Astrocyte (in vitro differentiated cells and primary cell): ENCODE data around the gene CEACAM16. TPM values are rescaled to one million over a fixed set of nuclear protein-coding genes. Genes with fewer than 3 reads are reported as not detected.

Experiments used
- DNase-seq: peaks from one replicate; pipeline ENCODE4 v3.0.0-alpha.2; 2010; ENCODE audit warnings: low read depth
- FAIRE-seq: peaks from 2 replicates; lab custom pipeline; 2011; peaks lifted over from hg19 to GRCh38; lab: Jason Lieb, UNC
- H2AFZ ChIP-seq: 2 replicates; pipeline ENCODE4 v1.6.0; 2012; ENCODE audit warnings: low read depth, low read length, inconsistent platforms
- H3K27ac ChIP-seq: 2 replicates; pipeline ENCODE4 v1.5.1; 2011; ENCODE audit warnings: low read depth, low read length, inconsistent platforms
- H3K27me3 ChIP-seq: 2 replicates; pipeline ENCODE4 v1.6.0; 2011; ENCODE audit warnings: low read length, inconsistent platforms; ENCODE audit not compliant: insufficient read depth
- H3K36me3 ChIP-seq: 2 replicates; pipeline ENCODE4 v1.5.1; 2011; ENCODE audit warnings: low read length, inconsistent platforms; ENCODE audit not compliant: insufficient read depth
- H3K4me1 ChIP-seq: 2 replicates; pipeline ENCODE4 v1.5.1; 2011; ENCODE audit warnings: low read length, inconsistent platforms; ENCODE audit not compliant: insufficient read depth
- H3K4me2 ChIP-seq: 2 replicates; pipeline ENCODE4 v1.6.0; 2012; ENCODE audit warnings: low read length, inconsistent platforms
- H3K4me3 ChIP-seq: 2 replicates; pipeline ENCODE4 v1.5.1; 2011; ENCODE audit warnings: low read depth, mild to moderate bottlenecking, low read length, inconsistent platforms; ENCODE audit not compliant: insufficient read depth
- H3K79me2 ChIP-seq: 2 replicates; pipeline ENCODE4 v1.6.0; 2012; ENCODE audit warnings: mild to moderate bottlenecking, low read length, inconsistent platforms; ENCODE audit not compliant: insufficient read depth
- H3K9ac ChIP-seq: 2 replicates; pipeline ENCODE4 v1.6.0; 2012; ENCODE audit warnings: mild to moderate bottlenecking, low read length, inconsistent platforms
- H3K9me3 ChIP-seq: 2 replicates; pipeline ENCODE4 v1.5.1; 2012; ENCODE audit warnings: low read depth, mild to moderate bottlenecking, low read length, inconsistent platforms; ENCODE audit not compliant: insufficient read depth
- H4K20me1 ChIP-seq: 2 replicates; pipeline ENCODE4 v1.6.0; 2012; ENCODE audit warnings: low read length, inconsistent platforms; ENCODE audit not compliant: insufficient read depth
- H3K27ac Mint-ChIP-seq: one replicate; pipeline ENCODE4 v1.8.0; 2021; ENCODE audit warnings: mild to moderate bottlenecking, mixed read lengths; ENCODE audit not compliant: unreplicated experiment
- H3K27me3 Mint-ChIP-seq: one replicate; pipeline ENCODE4 v1.8.0; 2021; ENCODE audit warnings: low read depth, mixed read lengths; ENCODE audit not compliant: unreplicated experiment
- H3K36me3 Mint-ChIP-seq: one replicate; pipeline ENCODE4 v1.8.0; 2021; ENCODE audit warnings: low read depth, mixed read lengths; ENCODE audit not compliant: unreplicated experiment
- H3K4me1 Mint-ChIP-seq: one replicate; pipeline ENCODE4 v1.8.0; 2021; ENCODE audit warnings: low read depth, mixed read lengths; ENCODE audit not compliant: unreplicated experiment
- H3K4me3 Mint-ChIP-seq: one replicate; pipeline ENCODE4 v1.8.0; 2021; ENCODE audit warnings: mild to moderate bottlenecking, moderate library complexity, mixed read lengths; ENCODE audit not compliant: unreplicated experiment
- H3K9me3 Mint-ChIP-seq: one replicate; pipeline ENCODE4 v1.8.0; 2021; ENCODE audit warnings: mild to moderate bottlenecking, mixed read lengths; ENCODE audit not compliant: unreplicated experiment
- CTCF ChIP-seq: IDR thresholded peaks from 2 replicates; pipeline ENCODE4 v1.5.1; 2011; ENCODE audit warnings: low read depth, mild to moderate bottlenecking, inconsistent platforms, low read length, moderate library complexity; ENCODE audit not compliant: insufficient read depth
- EZH2 ChIP-seq: IDR thresholded peaks from 2 replicates; pipeline ENCODE4 v1.6.1; 2012; ENCODE audit warnings: mild to moderate bottlenecking, low read length, inconsistent platforms; ENCODE audit not compliant: insufficient read depth
- total RNA-seq: library from RNA; stranded (reverse); gene quantifications from 2 replicates; pipeline ENCODE4 v1.2.1, GENCODE V29; 2021

The CEACAM16 gene
- total RNA-seq, 1 donor from 2014 or later: 0.14 TPM

GRCh38 chr19:44725684-44726083, 26.7 kb downstream of the CEACAM16 start:
- H3K4me2 ChIP-seq: no peak overlapping the region
- H3K36me3 ChIP-seq: no peaks in the 10 kb centered on the region
- Mint-ChIP-seq H3K27me3 (peaks cover 11% of the 10 kb centered on the region), H3K9me3 (peaks cover 3% of the 10 kb centered on the region), H3K4me3 (no peak overlapping the region), H3K36me3 (no peaks in the 10 kb centered on the region), H3K27ac (no peak overlapping the region), H3K4me1 (peaks cover 13% of the 10 kb centered on the region)
- H2AFZ ChIP-seq: no peak overlapping the region
- no peaks in the 10 kb centered on the region for H3K79me2 ChIP-seq
- H3K27ac ChIP-seq: no peak overlapping the region
- peaks cover 18% of the 10 kb centered on the region for H3K4me1 ChIP-seq
- H3K9me3 ChIP-seq: no peaks in the 10 kb centered on the region
- H3K9ac ChIP-seq: no peak overlapping the region
- TF ChIP-seq CTCF: no peak
- no peak for TF ChIP-seq EZH2
- no peaks in the 10 kb centered on the region for H4K20me1 ChIP-seq
- H3K27me3 ChIP-seq: no peaks in the 10 kb centered on the region
- DNase-seq (no peak), FAIRE-seq (no peak)
- H3K4me3 ChIP-seq: no peak overlapping the region

GRCh38 chr19:44726465-44726864, 27.5 kb downstream of the CEACAM16 start:
- Histone ChIP-seq H3K79me2 (no peaks in the 10 kb centered on the region), H3K4me2 (no peak overlapping the region), H2AFZ (no peak overlapping the region), H4K20me1 (no peaks in the 10 kb centered on the region), H3K36me3 (no peaks in the 10 kb centered on the region), H3K27ac (no peak overlapping the region), H3K27me3 (no peaks in the 10 kb centered on the region), H3K4me1 (peaks cover 18% of the 10 kb centered on the region), H3K9ac (no peak overlapping the region), H3K4me3 (no peak overlapping the region), H3K9me3 (no peaks in the 10 kb centered on the region)
- H3K4me3 Mint-ChIP-seq: no peak overlapping the region
- H3K27me3 Mint-ChIP-seq: peaks cover 11% of the 10 kb centered on the region
- H3K27ac Mint-ChIP-seq: no peak overlapping the region
- H3K9me3 Mint-ChIP-seq: peaks cover 3% of the 10 kb centered on the region
- TF ChIP-seq EZH2 (no peak), CTCF (no peak)
- FAIRE-seq (no peak), DNase-seq (no peak)
- no peaks in the 10 kb centered on the region for H3K36me3 Mint-ChIP-seq
- peaks cover 13% of the 10 kb centered on the region for H3K4me1 Mint-ChIP-seq

GRCh38 chr19:44728178-44728577, 29.2 kb downstream of the CEACAM16 start:
- Mint-ChIP-seq H3K27ac (no peak overlapping the region), H3K9me3 (peaks cover 3% of the 10 kb centered on the region), H3K4me3 (no peak overlapping the region), H3K4me1 (peaks cover 10% of the 10 kb centered on the region), H3K36me3 (no peaks in the 10 kb centered on the region), H3K27me3 (peaks cover 14% of the 10 kb centered on the region)
- Histone ChIP-seq H3K27me3 (no peaks in the 10 kb centered on the region), H3K4me3 (no peak overlapping the region), H3K79me2 (no peaks in the 10 kb centered on the region), H2AFZ (no peak overlapping the region), H3K27ac (no peak overlapping the region), H4K20me1 (no peaks in the 10 kb centered on the region), H3K4me2 (no peak overlapping the region), H3K36me3 (no peaks in the 10 kb centered on the region), H3K4me1 (peaks cover 14% of the 10 kb centered on the region), H3K9me3 (no peaks in the 10 kb centered on the region), H3K9ac (no peak overlapping the region)
- DNase-seq: no peak
- no peak for TF ChIP-seq CTCF
- TF ChIP-seq EZH2: no peak
- no peak for FAIRE-seq
